ENCODE measurements around the gene GPR158.

Gene GPR158

DNA sequence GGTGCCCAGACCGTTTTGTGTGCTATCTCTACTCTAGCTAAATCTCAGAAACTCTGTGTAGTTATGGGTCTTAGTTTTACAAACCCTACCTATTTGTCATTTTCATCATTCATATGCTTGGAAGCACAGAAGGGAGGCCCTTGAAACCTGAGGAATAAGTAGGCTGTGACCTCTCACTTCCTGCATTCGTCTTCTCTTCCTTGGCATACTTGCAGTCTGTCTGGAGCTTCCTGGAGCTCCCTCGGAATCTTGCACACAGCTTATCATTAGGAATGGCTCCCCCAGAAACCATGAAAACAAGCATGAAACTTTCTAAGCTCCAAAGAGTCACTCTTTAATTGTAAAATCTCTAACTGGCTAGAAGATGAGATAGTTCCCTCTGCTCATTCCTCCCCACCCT lies 382.3 kb downstream of the GPR158 start:
- no peak for ATAC-seq
- TF ChIP-seq, protein P1, sequence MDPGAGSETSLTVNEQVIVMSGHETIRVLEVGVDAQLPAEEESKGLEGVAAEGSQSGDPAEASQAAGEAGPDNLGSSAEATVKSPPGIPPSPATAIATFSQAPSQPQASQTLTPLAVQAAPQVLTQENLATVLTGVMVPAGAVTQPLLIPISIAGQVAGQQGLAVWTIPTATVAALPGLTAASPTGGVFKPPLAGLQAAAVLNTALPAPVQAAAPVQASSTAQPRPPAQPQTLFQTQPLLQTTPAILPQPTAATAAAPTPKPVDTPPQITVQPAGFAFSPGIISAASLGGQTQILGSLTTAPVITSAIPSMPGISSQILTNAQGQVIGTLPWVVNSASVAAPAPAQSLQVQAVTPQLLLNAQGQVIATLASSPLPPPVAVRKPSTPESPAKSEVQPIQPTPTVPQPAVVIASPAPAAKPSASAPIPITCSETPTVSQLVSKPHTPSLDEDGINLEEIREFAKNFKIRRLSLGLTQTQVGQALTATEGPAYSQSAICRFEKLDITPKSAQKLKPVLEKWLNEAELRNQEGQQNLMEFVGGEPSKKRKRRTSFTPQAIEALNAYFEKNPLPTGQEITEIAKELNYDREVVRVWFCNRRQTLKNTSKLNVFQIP (CRISPR knock-in tag; IDR thresholded peaks at IDR 0.05; ENCODE audit: borderline replicate concordance, low read depth): no peak
- TF ChIP-seq ISL1 (CRISPR knock-in tag; IDR thresholded peaks at IDR 0.05): no peak

DNA sequence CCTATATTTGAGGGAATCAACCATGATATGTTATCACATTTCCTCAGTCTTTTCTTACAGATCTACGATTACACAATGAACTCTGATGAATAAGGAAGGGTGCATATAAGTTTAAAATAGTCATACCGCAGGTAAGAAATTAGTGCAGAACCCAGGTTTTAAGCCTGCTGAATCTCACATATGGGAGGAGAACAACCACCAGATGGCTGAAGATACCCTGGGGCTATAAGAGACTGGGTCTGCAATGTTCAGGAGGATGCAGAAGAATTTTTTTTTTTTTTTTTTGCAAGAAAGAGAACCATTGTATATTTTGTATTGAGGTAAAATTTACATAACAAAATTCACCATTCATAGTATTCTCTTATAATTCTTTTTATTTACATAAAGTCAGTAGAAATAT lies 387.0 kb downstream of the GPR158 start:
- no peak for TF ChIP-seq GLIS3 (CRISPR knock-in tag; IDR thresholded peaks at IDR 0.05)
- TF ChIP-seq, protein P2, sequence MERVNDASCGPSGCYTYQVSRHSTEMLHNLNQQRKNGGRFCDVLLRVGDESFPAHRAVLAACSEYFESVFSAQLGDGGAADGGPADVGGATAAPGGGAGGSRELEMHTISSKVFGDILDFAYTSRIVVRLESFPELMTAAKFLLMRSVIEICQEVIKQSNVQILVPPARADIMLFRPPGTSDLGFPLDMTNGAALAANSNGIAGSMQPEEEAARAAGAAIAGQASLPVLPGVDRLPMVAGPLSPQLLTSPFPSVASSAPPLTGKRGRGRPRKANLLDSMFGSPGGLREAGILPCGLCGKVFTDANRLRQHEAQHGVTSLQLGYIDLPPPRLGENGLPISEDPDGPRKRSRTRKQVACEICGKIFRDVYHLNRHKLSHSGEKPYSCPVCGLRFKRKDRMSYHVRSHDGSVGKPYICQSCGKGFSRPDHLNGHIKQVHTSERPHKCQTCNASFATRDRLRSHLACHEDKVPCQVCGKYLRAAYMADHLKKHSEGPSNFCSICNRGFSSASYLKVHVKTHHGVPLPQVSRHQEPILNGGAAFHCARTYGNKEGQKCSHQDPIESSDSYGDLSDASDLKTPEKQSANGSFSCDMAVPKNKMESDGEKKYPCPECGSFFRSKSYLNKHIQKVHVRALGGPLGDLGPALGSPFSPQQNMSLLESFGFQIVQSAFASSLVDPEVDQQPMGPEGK (CRISPR knock-in tag; IDR thresholded peaks at IDR 0.05; ENCODE audit: borderline replicate concordance): no peak
- no peak for TF ChIP-seq ZNF8 (CRISPR knock-in tag; IDR thresholded peaks at IDR 0.05)
- no peak for TF ChIP-seq OSR1 (CRISPR knock-in tag; IDR thresholded peaks at IDR 0.05)
- TF ChIP-seq SNAI2 (CRISPR knock-in tag; IDR thresholded peaks at IDR 0.05): no peak
- TF ChIP-seq, protein P3, sequence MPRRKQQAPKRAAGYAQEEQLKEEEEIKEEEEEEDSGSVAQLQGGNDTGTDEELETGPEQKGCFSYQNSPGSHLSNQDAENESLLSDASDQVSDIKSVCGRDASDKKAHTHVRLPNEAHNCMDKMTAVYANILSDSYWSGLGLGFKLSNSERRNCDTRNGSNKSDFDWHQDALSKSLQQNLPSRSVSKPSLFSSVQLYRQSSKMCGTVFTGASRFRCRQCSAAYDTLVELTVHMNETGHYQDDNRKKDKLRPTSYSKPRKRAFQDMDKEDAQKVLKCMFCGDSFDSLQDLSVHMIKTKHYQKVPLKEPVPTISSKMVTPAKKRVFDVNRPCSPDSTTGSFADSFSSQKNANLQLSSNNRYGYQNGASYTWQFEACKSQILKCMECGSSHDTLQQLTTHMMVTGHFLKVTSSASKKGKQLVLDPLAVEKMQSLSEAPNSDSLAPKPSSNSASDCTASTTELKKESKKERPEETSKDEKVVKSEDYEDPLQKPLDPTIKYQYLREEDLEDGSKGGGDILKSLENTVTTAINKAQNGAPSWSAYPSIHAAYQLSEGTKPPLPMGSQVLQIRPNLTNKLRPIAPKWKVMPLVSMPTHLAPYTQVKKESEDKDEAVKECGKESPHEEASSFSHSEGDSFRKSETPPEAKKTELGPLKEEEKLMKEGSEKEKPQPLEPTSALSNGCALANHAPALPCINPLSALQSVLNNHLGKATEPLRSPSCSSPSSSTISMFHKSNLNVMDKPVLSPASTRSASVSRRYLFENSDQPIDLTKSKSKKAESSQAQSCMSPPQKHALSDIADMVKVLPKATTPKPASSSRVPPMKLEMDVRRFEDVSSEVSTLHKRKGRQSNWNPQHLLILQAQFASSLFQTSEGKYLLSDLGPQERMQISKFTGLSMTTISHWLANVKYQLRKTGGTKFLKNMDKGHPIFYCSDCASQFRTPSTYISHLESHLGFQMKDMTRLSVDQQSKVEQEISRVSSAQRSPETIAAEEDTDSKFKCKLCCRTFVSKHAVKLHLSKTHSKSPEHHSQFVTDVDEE (CRISPR knock-in tag; IDR thresholded peaks at IDR 0.05): no peak
- no peak for TF ChIP-seq RARB (CRISPR knock-in tag; IDR thresholded peaks at IDR 0.05)
- TF ChIP-seq, protein P1 (CRISPR knock-in tag; IDR thresholded peaks at IDR 0.05; ENCODE audit: borderline replicate concordance, low read depth): no peak
- TF ChIP-seq TOX (CRISPR knock-in tag; IDR thresholded peaks at IDR 0.05; ENCODE audit: borderline replicate concordance): no peak
- ATAC-seq: no peak

DNA sequence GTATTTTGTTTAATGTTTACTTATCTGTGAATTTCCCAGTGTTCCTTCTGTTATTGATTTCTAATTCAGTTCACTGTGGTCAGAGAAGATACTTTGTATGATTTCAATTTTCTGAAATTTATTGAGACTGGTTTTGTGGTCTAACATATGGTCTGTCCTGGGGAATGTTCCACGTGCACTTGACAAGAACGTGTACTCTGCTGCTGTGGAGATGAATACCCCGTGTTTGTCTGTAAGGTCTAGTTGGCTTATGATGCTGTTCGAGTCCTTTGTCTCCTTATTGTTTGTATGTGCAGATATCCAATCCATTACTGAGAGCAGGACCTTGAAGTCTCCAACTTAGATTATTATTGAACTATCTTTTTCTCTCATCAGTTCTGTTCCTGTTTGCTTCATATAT lies 387.7 kb downstream of the GPR158 start:
- TF ChIP-seq RARB (CRISPR knock-in tag; IDR thresholded peaks at IDR 0.05) (no peak), ZNF565 (CRISPR knock-in tag; conservative IDR thresholded peaks at IDR 0.05; ENCODE audit: low read depth) (no peak), SNAI2 (CRISPR knock-in tag; IDR thresholded peaks at IDR 0.05) (no peak)
- TF ChIP-seq, protein P4, sequence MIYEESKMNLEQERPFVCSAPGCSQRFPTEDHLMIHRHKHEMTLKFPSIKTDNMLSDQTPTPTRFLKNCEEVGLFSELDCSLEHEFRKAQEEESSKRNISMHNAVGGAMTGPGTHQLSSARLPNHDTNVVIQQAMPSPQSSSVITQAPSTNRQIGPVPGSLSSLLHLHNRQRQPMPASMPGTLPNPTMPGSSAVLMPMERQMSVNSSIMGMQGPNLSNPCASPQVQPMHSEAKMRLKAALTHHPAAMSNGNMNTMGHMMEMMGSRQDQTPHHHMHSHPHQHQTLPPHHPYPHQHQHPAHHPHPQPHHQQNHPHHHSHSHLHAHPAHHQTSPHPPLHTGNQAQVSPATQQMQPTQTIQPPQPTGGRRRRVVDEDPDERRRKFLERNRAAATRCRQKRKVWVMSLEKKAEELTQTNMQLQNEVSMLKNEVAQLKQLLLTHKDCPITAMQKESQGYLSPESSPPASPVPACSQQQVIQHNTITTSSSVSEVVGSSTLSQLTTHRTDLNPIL (CRISPR knock-in tag; IDR thresholded peaks at IDR 0.05; ENCODE audit: low read depth): no peak
- TF ChIP-seq, protein P2 (CRISPR knock-in tag; IDR thresholded peaks at IDR 0.05; ENCODE audit: borderline replicate concordance): no peak
- no peak for ATAC-seq

DNA sequence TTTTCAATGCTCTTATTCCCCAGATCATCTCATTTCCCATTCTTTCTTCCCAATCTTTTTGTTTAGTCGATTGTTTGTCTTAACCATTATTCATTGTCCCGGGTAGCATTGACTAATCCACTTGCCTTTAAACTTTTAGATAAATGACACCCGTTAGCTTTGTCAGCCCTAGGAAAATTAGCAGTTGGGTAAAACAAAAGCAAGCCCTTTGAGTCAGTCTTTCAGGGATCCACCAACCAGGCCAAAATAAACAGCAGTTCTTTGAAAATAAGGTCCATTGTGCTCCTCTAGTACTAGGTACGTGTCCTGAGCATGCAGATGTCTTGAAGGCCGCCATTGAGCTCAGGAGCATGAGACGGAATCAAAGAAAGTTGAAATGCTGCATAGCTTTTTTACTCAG lies 389.6 kb downstream of the GPR158 start:
- TF ChIP-seq ARNTL (CRISPR knock-in tag; IDR thresholded peaks at IDR 0.05; ENCODE audit: borderline replicate concordance, low read depth) (no peak), ISL1 (CRISPR knock-in tag; IDR thresholded peaks at IDR 0.05) (no peak)
- TF ChIP-seq, protein P1 (CRISPR knock-in tag; IDR thresholded peaks at IDR 0.05; ENCODE audit: borderline replicate concordance, low read depth): no peak
- ATAC-seq: no peak
